GM21367 (cell line): ENCODE data around the gene GRAP2.

Source experiments
- ATAC-seq: cut with Tn5 transposase; IDR thresholded peaks from one replicate; pipeline ENCODE4 v1.9.1; 2021; ENCODE audit not compliant: unreplicated experiment

The GRAP2 gene

GRCh38 chr22:40008726-40009291, 107.9 kb downstream of the GRAP2 start:
- ATAC-seq: no peak

DNA sequence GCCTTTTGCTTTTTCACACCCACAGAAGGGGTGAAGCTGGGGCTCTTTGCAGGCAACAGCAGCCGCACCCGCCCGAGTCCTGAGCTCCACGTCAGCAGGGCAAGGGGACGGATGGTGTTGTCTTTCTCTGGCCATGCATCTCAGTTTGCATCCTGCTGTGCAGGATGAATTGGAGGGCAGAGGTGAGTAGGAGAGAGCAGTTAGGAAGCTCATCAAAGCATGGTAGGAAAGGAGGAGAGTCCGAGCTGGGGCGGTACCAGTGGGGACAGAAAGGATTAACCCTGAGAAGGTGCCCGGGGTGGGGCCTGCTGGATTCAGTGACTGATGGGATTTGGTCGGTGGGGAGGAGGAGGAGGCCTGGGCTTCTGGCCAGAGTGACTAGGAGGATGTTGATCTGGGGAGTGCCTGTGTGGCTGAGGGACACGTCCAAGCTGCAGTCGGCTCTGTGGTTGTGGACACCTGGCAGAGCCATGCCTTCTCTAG, 108.4 kb downstream of the GRAP2 start:
- ATAC-seq: no peak

- no peak for ATAC-seq
These were observed 109.2 kb downstream of the GRAP2 start for GRCh38 chr22:40009951-40010671.

DNA sequence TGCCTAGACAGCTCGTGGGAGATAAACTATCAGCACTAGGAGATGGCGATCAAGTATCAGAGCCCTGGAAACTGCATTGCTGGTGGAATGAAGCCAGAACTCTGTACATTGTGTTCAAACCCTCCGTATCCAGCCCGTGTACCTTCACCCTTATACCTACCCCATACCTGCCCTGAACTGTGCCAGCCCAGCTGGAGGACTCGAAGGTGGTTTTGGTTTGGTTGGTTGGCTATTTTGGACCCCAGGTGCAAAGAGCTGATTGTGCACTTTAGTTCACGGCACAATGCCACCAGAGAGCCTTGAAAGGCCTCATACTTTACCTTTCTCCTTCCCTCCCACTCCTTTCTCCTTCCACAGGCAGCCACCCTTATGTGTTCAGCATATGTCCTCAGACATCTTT, 109.9 kb downstream of the GRAP2 start:
- ATAC-seq: no peak

GRCh38 chr22:40014667-40015248, 113.9 kb downstream of the GRAP2 start:
- no peak for ATAC-seq

DNA sequence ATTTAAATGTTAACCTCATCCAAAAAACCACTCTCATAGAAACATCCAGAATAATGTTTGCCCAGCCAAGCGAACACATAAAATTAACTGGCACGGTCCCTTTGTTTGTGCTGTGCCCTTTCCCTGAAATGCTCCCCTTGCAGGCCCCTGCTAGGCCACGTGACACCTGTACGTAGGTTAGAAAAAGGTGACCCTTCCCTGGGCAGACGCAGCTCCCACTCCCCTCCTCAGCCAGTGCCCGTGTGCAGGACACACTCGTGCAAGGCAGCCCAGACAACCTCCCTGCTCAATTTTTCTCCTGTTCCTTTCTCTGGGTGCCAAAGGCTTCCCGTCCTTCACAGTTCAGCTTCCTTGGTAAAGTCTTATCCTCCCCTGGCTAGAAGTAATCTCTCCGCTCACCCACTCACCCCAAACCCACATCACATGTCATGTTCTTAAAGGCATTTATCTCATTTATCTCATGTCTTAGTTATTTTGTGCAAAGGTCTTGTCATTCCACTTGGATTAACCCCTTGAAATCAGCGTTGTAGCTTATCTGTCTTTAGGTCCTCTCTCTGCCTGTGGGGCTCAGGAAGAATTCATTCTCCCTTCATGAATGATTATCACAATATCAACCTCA, 114.6 kb downstream of the GRAP2 start:
- no peak for ATAC-seq

DNA sequence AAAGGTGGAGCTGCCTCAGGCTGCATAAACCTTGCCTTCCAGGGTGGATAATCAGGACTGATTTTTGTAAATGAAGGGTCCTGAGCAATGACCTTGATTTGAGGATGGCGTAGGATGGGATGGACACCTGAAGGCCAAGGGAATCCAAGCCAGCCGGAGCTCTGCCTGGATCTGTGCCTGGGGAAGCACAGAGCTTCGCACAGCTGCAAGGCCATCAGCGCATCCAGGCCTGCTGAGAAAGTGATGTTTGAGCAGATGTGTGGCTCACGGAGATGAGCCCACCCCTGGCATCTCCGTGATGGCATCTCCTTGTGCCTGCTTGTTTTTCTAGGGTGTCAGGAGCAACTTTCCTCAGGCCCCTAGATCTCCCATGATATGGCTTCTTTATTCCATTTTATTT, 117.2 kb downstream of the GRAP2 start:
- no peak for ATAC-seq

GRCh38 chr22:40019100-40019499, 118.2 kb downstream of the GRAP2 start:
- ATAC-seq: no peak

- ATAC-seq: no peak
These were observed 120.1 kb downstream of the GRAP2 start for GRCh38 chr22:40020956-40021355.

GRCh38 chr22:40021401-40022000, 120.6 kb downstream of the GRAP2 start:
- no peak for ATAC-seq

GRCh38 chr22:40022536-40023240, 121.8 kb downstream of the GRAP2 start:
- ATAC-seq: no peak
